Activated B cell treated with CpG ODN at 0.5 μM for 24 hours (primary cell): ENCODE data around the gene FNDC3A. TPM values are rescaled to one million over a fixed set of nuclear protein-coding genes. Genes with fewer than 3 reads are reported as not detected.
"Not testable (repeated sequence)": the region's sequence is repeated elsewhere in the genome, so short reads cannot be mapped to it uniquely, and the experiment has no call there.

ENCODE experiments used
- ATAC-seq: fragments of 200-7000 bp; cut with Tn5 transposase; one replicate; pipeline ENCODE4 v1.10.0; 2021; ENCODE audit warnings: low read depth, mild to moderate bottlenecking, moderate library complexity
- CTCF ChIA-PET: fragments of 350-600 bp; sonication (Branson Sonifier 250); formaldehyde crosslinking; loops from one replicate; lab custom pipeline; 2021; ENCODE audit warnings: antibody characterized with exemption; lab: Charles Lee
- POLR2A ChIA-PET: fragments of 350-600 bp; sonication (Branson Sonifier 250); formaldehyde crosslinking; loops from one replicate; lab custom pipeline; 2021; ENCODE audit warnings: antibody characterized with exemption; lab: Charles Lee
- DNase-seq: peaks from one replicate; pipeline ENCODE4 v3.0.0; 2022
- H3K27ac Mint-ChIP-seq: one replicate; pipeline ENCODE4 v1.8.0; 2020; ENCODE audit warnings: mixed read lengths
- H3K27me3 Mint-ChIP-seq: one replicate; pipeline ENCODE4 v1.8.0; 2021; ENCODE audit warnings: mixed read lengths
- H3K36me3 Mint-ChIP-seq: one replicate; pipeline ENCODE4 v1.8.0; 2021; ENCODE audit warnings: low read depth, mixed read lengths
- H3K4me1 Mint-ChIP-seq: one replicate; pipeline ENCODE4 v1.8.0; 2021; ENCODE audit warnings: mixed read lengths
- H3K4me3 Mint-ChIP-seq: one replicate; pipeline ENCODE4 v1.8.0; 2020; ENCODE audit warnings: mild to moderate bottlenecking, mixed read lengths
- H3K9me3 Mint-ChIP-seq: one replicate; pipeline ENCODE4 v1.8.0; 2020; ENCODE audit warnings: mixed read lengths
- intact Hi-C: fragments of 100-400 bp; cut with micrococcal nuclease; formaldehyde crosslinking; loops from one replicate; pipeline ENCODE4 v1.15.1; 2024
- total RNA-seq: library from RNA; stranded (reverse); gene quantifications from 2 replicates; pipeline ENCODE4 v1.2.3, GENCODE V29; 2022
- TF ChIP-seq, protein P1 (sequence below): fragments of 200-600 bp; IDR thresholded peaks from one replicate; pipeline ENCODE4 v1.8.0; 2022; ENCODE audit warnings: antibody characterized with exemption, mild to moderate bottlenecking

The FNDC3A gene
- total RNA-seq, 1 donor from 2014 or later = 34.1 TPM

DNA sequence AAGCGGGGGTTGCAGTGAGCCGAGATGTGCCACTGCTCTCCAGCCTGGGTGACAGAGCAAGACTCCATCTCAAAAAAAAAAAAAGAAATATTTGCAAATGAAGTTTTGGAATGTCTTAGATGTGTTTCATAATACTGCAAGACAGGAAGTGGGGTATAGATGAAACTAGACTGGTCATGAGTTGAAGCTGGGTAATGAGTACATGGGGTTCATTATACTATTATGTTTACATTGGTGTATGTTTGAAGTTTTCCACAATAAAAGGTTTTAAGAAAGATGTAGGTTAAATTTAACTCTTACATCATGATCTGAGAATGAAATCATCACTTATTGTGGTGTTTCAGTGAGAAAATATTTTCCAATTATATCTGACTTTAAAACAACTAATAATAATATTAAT lies 19.0 kb downstream of the FNDC3A start:
- DNase-seq (no peak), ATAC-seq (no peak)
- H3K36me3 Mint-ChIP-seq = peaks cover 28% of the 10 kb centered on the region
- peaks cover 8% of the 10 kb centered on the region for H3K9me3 Mint-ChIP-seq
- H3K4me1 Mint-ChIP-seq = peaks cover 12% of the 10 kb centered on the region
- no peak overlapping the region for H3K4me3 Mint-ChIP-seq
- no peak overlapping the region for H3K27ac Mint-ChIP-seq
- CTCF ChIA-PET = no interaction called here
- TF ChIP-seq, protein P1, sequence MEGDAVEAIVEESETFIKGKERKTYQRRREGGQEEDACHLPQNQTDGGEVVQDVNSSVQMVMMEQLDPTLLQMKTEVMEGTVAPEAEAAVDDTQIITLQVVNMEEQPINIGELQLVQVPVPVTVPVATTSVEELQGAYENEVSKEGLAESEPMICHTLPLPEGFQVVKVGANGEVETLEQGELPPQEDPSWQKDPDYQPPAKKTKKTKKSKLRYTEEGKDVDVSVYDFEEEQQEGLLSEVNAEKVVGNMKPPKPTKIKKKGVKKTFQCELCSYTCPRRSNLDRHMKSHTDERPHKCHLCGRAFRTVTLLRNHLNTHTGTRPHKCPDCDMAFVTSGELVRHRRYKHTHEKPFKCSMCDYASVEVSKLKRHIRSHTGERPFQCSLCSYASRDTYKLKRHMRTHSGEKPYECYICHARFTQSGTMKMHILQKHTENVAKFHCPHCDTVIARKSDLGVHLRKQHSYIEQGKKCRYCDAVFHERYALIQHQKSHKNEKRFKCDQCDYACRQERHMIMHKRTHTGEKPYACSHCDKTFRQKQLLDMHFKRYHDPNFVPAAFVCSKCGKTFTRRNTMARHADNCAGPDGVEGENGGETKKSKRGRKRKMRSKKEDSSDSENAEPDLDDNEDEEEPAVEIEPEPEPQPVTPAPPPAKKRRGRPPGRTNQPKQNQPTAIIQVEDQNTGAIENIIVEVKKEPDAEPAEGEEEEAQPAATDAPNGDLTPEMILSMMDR = no peak
- POLR2A ChIA-PET = no interaction called here
- no peaks in the 10 kb centered on the region for H3K27me3 Mint-ChIP-seq
- intact Hi-C loops = no loop called here

DNA sequence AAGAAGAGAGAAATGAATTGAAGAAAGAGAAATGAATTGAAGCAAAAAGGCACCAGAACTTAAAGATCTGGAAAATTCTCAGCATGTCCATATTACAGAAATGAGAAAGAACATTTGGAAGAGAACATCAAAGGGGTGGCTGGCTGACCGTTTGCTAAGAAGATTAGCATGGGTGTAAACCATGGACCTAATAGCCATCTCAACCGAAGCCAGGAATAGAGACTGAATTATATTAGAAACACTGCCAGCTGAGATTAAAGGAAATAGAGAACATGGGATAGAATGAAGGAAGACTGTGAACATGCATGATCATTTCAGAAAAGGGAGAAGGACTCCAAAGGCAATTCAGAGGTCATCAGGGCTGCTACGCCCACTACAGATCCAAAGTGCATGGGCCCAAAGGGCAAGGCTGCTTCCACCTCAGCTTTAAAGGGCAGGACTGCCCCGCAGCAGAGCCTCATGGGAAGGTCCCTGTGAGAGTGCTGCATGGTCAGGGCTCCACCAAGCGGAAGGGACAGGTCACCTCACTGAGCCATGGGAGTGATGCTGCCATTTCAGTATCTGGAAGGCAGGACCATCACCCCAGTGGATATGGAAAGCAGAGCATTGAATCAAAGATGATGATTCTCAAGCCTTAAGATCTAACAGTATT lies 23.1 kb downstream of the FNDC3A start:
- no peak for ATAC-seq
- no peak for DNase-seq
- ChIA-PET CTCF (no interaction called here), POLR2A (no interaction called here)
- peaks cover 17% of the 10 kb centered on the region for H3K9me3 Mint-ChIP-seq
- H3K27ac Mint-ChIP-seq = no peak overlapping the region
- peaks cover 40% of the 10 kb centered on the region for H3K36me3 Mint-ChIP-seq
- H3K27me3 Mint-ChIP-seq = no peaks in the 10 kb centered on the region
- TF ChIP-seq, protein P1 = no peak
- peaks cover 8% of the 10 kb centered on the region for H3K4me1 Mint-ChIP-seq
- intact Hi-C loops = no loop called here
- no peak overlapping the region for H3K4me3 Mint-ChIP-seq

DNA sequence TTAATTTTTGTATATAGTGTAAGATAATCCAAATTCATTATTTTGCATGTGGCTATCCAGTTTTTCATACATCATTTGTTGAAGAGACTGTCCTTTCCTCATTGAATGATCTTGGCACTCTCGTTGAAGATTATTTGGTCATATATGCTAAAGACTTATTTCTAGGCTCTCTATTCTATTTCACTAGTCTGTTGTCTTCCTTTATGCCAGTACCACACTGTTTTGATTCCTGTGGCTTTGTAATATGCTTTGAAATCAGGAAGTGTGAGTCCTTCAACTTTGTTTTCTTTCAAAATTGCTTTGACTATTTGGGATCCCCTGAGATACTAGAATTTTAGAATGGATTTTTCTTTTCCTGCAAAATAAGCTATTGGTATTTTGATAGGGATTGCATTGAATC lies 24.5 kb downstream of the FNDC3A start:
- no peak for DNase-seq
- POLR2A ChIA-PET = no interaction called here
- no peak overlapping the region for H3K27ac Mint-ChIP-seq
- no peak overlapping the region for H3K4me3 Mint-ChIP-seq
- H3K27me3 Mint-ChIP-seq = no peaks in the 10 kb centered on the region
- peaks cover 17% of the 10 kb centered on the region for H3K9me3 Mint-ChIP-seq
- CTCF ChIA-PET = no interaction called here
- intact Hi-C loops = no loop called here
- ATAC-seq = no peak
- TF ChIP-seq, protein P1 = no peak
- H3K36me3 Mint-ChIP-seq = peaks cover 40% of the 10 kb centered on the region
- H3K4me1 Mint-ChIP-seq = peaks cover 8% of the 10 kb centered on the region

DNA sequence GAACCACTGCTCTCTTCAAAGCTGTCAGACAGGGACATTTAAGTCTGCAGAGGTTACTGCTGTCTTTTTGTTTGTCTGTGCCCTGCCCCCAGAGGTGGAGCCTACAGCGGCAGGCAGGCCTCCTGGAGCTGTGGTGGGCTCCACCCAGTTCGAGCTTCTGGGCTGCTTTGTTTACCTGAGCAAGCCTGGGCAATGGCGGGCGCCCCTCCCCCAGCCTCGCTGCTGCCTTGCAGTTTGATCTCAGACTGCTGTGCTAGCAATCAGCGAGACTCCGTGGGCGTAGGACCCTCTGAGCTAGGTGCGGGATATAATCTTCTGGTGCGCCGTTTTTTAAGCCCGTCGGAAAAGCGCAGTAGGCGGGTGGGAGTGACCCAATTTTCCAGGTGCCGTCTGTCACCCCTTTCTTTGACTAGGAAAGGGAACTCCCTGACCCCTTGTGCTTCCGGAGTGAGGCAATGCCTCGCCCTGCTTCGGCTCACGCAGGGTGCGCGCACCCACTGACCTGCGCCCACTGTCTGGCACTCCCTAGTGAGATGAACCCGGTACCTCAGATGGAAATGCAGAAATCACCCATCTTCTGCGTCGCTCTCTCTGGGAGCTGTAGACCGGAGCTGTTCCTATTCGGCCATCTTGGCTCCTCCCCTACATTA lies 43.4 kb downstream of the FNDC3A start:
- H3K27me3 Mint-ChIP-seq, H3K9me3 Mint-ChIP-seq, CTCF ChIA-PET, H3K27ac Mint-ChIP-seq, DNase-seq, H3K4me3 Mint-ChIP-seq, POLR2A ChIA-PET, ATAC-seq, intact Hi-C loops, H3K4me1 Mint-ChIP-seq: not testable (repeated sequence)
- peaks cover 44% of the 10 kb centered on the region for H3K36me3 Mint-ChIP-seq

DNA sequence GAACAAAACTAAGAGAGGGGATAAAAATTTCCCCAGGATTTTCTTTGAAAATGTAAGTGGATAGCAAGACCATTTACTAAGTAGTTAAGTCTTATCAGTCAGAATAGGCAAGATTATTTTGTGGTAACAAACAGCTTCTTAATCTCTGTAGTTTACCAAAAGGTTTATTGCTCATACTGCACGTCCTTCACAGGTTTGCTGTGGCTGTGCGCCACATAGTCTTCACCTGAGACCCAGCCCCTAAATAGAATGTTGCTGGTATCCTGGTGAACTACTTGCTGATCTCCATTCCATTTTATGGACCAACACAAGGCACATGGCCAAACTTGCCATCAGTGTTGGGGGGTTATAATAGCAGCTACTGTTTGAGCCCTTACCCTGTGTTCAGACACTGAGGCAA lies 44.6 kb downstream of the FNDC3A start:
- ChIA-PET POLR2A (interaction anchor here (0.6 kb wide), 1 partner anchor 1974 kb away, joined by 8 read pairs; no protein-coding TSS in a partner anchor), CTCF (no interaction called here)
- H3K27me3 Mint-ChIP-seq = no peaks in the 10 kb centered on the region
- peaks cover 7% of the 10 kb centered on the region for H3K9me3 Mint-ChIP-seq
- peaks cover 6% of the 10 kb centered on the region for H3K4me1 Mint-ChIP-seq
- intact Hi-C loops = no loop called here
- ATAC-seq (no peak), DNase-seq (no peak)
- H3K4me3 Mint-ChIP-seq = no peak overlapping the region
- peaks cover 46% of the 10 kb centered on the region for H3K36me3 Mint-ChIP-seq
- no peak overlapping the region for H3K27ac Mint-ChIP-seq
- TF ChIP-seq, protein P1 = no peak
